Measurements from ENCODE around the gene KCNAB1.

The KCNAB1 gene

GRCh38 chr3:156378871-156379270 is 258.5 kb downstream of the KCNAB1 start:
- DNase-seq = no peak

- DNase-seq = no peak
Observed at GRCh38 chr3:156379327-156379726, 258.9 kb downstream of the KCNAB1 start.

GRCh38 chr3:156381253-156381652 is 260.9 kb downstream of the KCNAB1 start:
- no peak for DNase-seq

- DNase-seq = no peak
Observed at GRCh38 chr3:156382458-156383346, 262.3 kb downstream of the KCNAB1 start.

GRCh38 chr3:156383441-156384025 is 263.2 kb downstream of the KCNAB1 start:
- no peak for DNase-seq

- DNase-seq = no peak
Observed at GRCh38 chr3:156388497-156389448, 268.4 kb downstream of the KCNAB1 start.

GRCh38 chr3:156389449-156389950 is 269.1 kb downstream of the KCNAB1 start:
- DNase-seq = no peak

GRCh38 chr3:156390846-156391245 is 270.5 kb downstream of the KCNAB1 start:
- no peak for DNase-seq

- DNase-seq = no peak
Observed at GRCh38 chr3:156395961-156396710, 275.8 kb downstream of the KCNAB1 start.

- DNase-seq = no peak
Observed at GRCh38 chr3:156396851-156397250, 276.5 kb downstream of the KCNAB1 start.

GRCh38 chr3:156397534-156397933 is 277.2 kb downstream of the KCNAB1 start:
- no peak for DNase-seq

GRCh38 chr3:156400062-156400461 is 279.7 kb downstream of the KCNAB1 start:
- DNase-seq = no peak

GRCh38 chr3:156400735-156401134 is 280.4 kb downstream of the KCNAB1 start:
- DNase-seq = no peak

- no peak for DNase-seq
Observed at GRCh38 chr3:156404217-156404616, 283.8 kb downstream of the KCNAB1 start.

- no peak for DNase-seq
Observed at GRCh38 chr3:156406393-156406792, 286.0 kb downstream of the KCNAB1 start.

GRCh38 chr3:156407617-156408225 is 287.3 kb downstream of the KCNAB1 start:
- DNase-seq = no peak

- DNase-seq = no peak
Observed at GRCh38 chr3:156409694-156410093, 289.3 kb downstream of the KCNAB1 start.

GRCh38 chr3:156412600-156412999 is 292.2 kb downstream of the KCNAB1 start:
- DNase-seq = no peak

- DNase-seq = no peak
Observed at GRCh38 chr3:156413293-156413892, 293.0 kb downstream of the KCNAB1 start.

- no peak for DNase-seq
Observed at GRCh38 chr3:156416846-156417558, 296.6 kb downstream of the KCNAB1 start.
